Fibroblast of lung (primary cell): Measurements from ENCODE around the gene MYBPC2. TPM values are rescaled to one million over a fixed set of nuclear protein-coding genes. Genes with fewer than 3 reads are reported as not detected.

Source experiments
- DNase-seq, 2 donors: peaks; one replicate each; pipeline versions ENCODE4 v3.0.0 to v3.0.0-alpha.2; 2010; ENCODE audit warnings: low read depth in 2 of 2
- H2AFZ ChIP-seq: 2 replicates; pipeline ENCODE4 v1.5.1; 2012; ENCODE audit warnings: low read length, control low read depth, inconsistent platforms
- H3K27ac ChIP-seq: 2 replicates; pipeline ENCODE4 v1.5.1; 2011; ENCODE audit warnings: low read length, control low read depth; ENCODE audit not compliant: insufficient read depth
- H3K27me3 ChIP-seq: 2 replicates; pipeline ENCODE4 v1.5.1; 2011; ENCODE audit warnings: mild to moderate bottlenecking, low read length; ENCODE audit not compliant: control insufficient read depth, insufficient read depth
- H3K36me3 ChIP-seq: 2 replicates; pipeline ENCODE4 v1.5.1; 2011; ENCODE audit warnings: low read length; ENCODE audit not compliant: control insufficient read depth, insufficient read depth
- H3K4me1 ChIP-seq: 2 replicates; pipeline ENCODE4 v1.5.1; 2011; ENCODE audit warnings: low read length; ENCODE audit not compliant: control insufficient read depth, insufficient read depth; ENCODE audit errors: extremely low read depth
- H3K4me2 ChIP-seq: 2 replicates; pipeline ENCODE4 v1.5.1; 2011; ENCODE audit warnings: low read length, control low read depth; ENCODE audit not compliant: insufficient read depth; ENCODE audit errors: extremely low read depth
- H3K4me3 ChIP-seq, 4 experiments: fragments of 200-600 bp in 1 of 4; sonication (generic) in 1 of 4; replicated peaks in 1 of 4; 2 replicates each; pipeline ENCODE4 v1.5.1; 2011 to 2016; ENCODE audit warnings: low read length in 4 of 4, low read depth in 3 of 4, mild to moderate bottlenecking in 3 of 4, control low read depth in 2 of 4, inconsistent platforms in 1 of 4, mixed read lengths in 1 of 4; ENCODE audit not compliant: insufficient read depth in 1 of 4; ENCODE audit errors: control extremely low read depth in 1 of 4
- H3K79me2 ChIP-seq: 2 replicates; pipeline ENCODE4 v1.5.1; 2012; ENCODE audit warnings: mild to moderate bottlenecking, low read length, inconsistent platforms; ENCODE audit not compliant: control insufficient read depth, insufficient read depth
- H3K9ac ChIP-seq: 2 replicates; pipeline ENCODE4 v1.5.1; 2011; ENCODE audit warnings: mild to moderate bottlenecking, low read length, control low read depth; ENCODE audit not compliant: insufficient read depth
- H3K9me3 ChIP-seq: 2 replicates; pipeline ENCODE4 v1.5.1; 2012; ENCODE audit warnings: low read depth, low read length; ENCODE audit not compliant: control insufficient read depth, insufficient read depth
- H4K20me1 ChIP-seq: 2 replicates; pipeline ENCODE4 v1.5.1; 2011; ENCODE audit warnings: low read length; ENCODE audit not compliant: control insufficient read depth, insufficient read depth; ENCODE audit errors: extremely low read depth
- CTCF ChIP-seq, 2 donors: IDR thresholded peaks in 1 of 2; conservative IDR thresholded peaks in 1 of 2; 1 replicate in 1 of 2; 2 replicates in 1 of 2; pipeline ENCODE4 v1.5.1; 2011 to 2012; ENCODE audit warnings: low read length in 2 of 2, control low read depth in 1 of 2, inconsistent platforms in 1 of 2, low read depth in 1 of 2, mild to moderate bottlenecking in 1 of 2
- EZH2 ChIP-seq: IDR thresholded peaks from 2 replicates; pipeline ENCODE4 v1.5.1; 2012; ENCODE audit warnings: low read length, control low read depth, mild to moderate bottlenecking; ENCODE audit errors: missing control alignments
- polyA plus RNA-seq, 2 donors: library from polyadenylated mRNA; depleted of rRNA in 1 of 2; stranded (reverse) in 1 of 2; unstranded in 1 of 2; fragments of >200 nt; gene quantifications; 2 replicates each; pipeline ENCODE4 v1.2.1, GENCODE V29; 2011 to 2012; ENCODE audit warnings: missing spikeins in 1 of 2
- total RNA-seq: library from RNA; depleted of rRNA; stranded (reverse); fragments of >200 nt; gene quantifications from 2 replicates; pipeline ENCODE4 v1.2.1, GENCODE V29; 2014

The MYBPC2 gene
- total and polyA plus RNA-seq, 2 donors (not counting 1 experiment from before 2014, with no cell fraction given) = under 0.01 TPM; not detected in 1

- Histone ChIP-seq H2AFZ (no peak within 1 kb of the TSS), H3K36me3 (no peaks in the 10 kb centered on the region), H3K27ac (no peak within 1 kb of the TSS), H3K9me3 (no peaks in the 10 kb centered on the region), H3K4me2 (no peak within 1 kb of the TSS), H4K20me1 (no peaks in the 10 kb centered on the region), H3K4me3 (no peak within 1 kb of the TSS), H3K79me2 (no peaks in the 10 kb centered on the region), H3K27me3 (peaks cover 4% of the 10 kb centered on the region), H3K4me1 (no peaks in the 10 kb centered on the region), H3K9ac (no peak within 1 kb of the TSS)
- TF ChIP-seq CTCF (conservative IDR thresholded peaks at IDR 0.05 in 1 of 2, IDR thresholded peaks at IDR 0.05 in 1 of 2; ENCODE audit: low read depth in 1 of 2, low read length in 2 of 2) (no peak), EZH2 (no peak)
- DNase-seq = no peak
Observed at GRCh38 chr19:50418176-50419021, 14.3 kb upstream of the MYBPC2 start, which contains the start of gene SPIB. Gene SPIB, plus strand, starts transcription at chr19:50418938. Its CDS starts 25 bp downstream, at chr19:50418963.

GRCh38 chr19:50419022-50419579, 13.6 kb upstream of the MYBPC2 start:
- Histone ChIP-seq H3K79me2 (no peaks in the 10 kb centered on the region), H3K27ac (no peak overlapping the region), H3K9me3 (no peaks in the 10 kb centered on the region), H3K9ac (no peak overlapping the region), H3K4me2 (no peak overlapping the region), H3K27me3 (peaks cover 4% of the 10 kb centered on the region), H3K4me1 (no peaks in the 10 kb centered on the region), H3K36me3 (no peaks in the 10 kb centered on the region), H4K20me1 (no peaks in the 10 kb centered on the region), H3K4me3 (no peak overlapping the region), H2AFZ (no peak overlapping the region)
- DNase-seq = no peak
- TF ChIP-seq EZH2 = no peak
- TF ChIP-seq CTCF (conservative IDR thresholded peaks at IDR 0.05 in 1 of 2, IDR thresholded peaks at IDR 0.05 in 1 of 2; ENCODE audit: low read depth in 1 of 2, low read length in 2 of 2) = no peak

- Histone ChIP-seq H2AFZ (no peak overlapping the region), H4K20me1 (no peaks in the 10 kb centered on the region), H3K36me3 (no peaks in the 10 kb centered on the region), H3K27me3 (peaks cover 4% of the 10 kb centered on the region), H3K79me2 (no peaks in the 10 kb centered on the region), H3K9me3 (no peaks in the 10 kb centered on the region), H3K27ac (no peak overlapping the region), H3K4me3 (no peak overlapping the region), H3K9ac (no peak overlapping the region), H3K4me1 (no peaks in the 10 kb centered on the region), H3K4me2 (no peak overlapping the region)
- DNase-seq = no peak
- TF ChIP-seq CTCF (conservative IDR thresholded peaks at IDR 0.05 in 1 of 2, IDR thresholded peaks at IDR 0.05 in 1 of 2; ENCODE audit: low read depth in 1 of 2, low read length in 2 of 2) (no peak), EZH2 (no peak)
Observed at GRCh38 chr19:50419580-50420035, 13.1 kb upstream of the MYBPC2 start.
